B cell (primary cell): Measurements from ENCODE around the gene TSPAN9. TPM values are rescaled to one million over a fixed set of nuclear protein-coding genes. Genes with fewer than 3 reads are reported as not detected.

Source experiments
- ATAC-seq: fragments of 200-7000 bp; cut with Tn5 transposase; one replicate; pipeline ENCODE4 v1.10.0; 2021; ENCODE audit warnings: low read depth, mild to moderate bottlenecking, moderate number of reproducible peaks, moderate library complexity
- CTCF ChIA-PET: fragments of 350-600 bp; sonication (Branson Sonifier 250); formaldehyde crosslinking; loops from one replicate; lab custom pipeline; 2021; ENCODE audit warnings: antibody characterized with exemption, inconsistent platforms; lab: Charles Lee
- POLR2A ChIA-PET: fragments of 350-600 bp; sonication (Branson Sonifier 250); formaldehyde crosslinking; loops from one replicate; lab custom pipeline; 2021; ENCODE audit warnings: antibody characterized with exemption; lab: Charles Lee
- DNase-seq: peaks from one replicate; pipeline ENCODE4 v3.0.0; 2013
- H2AFZ ChIP-seq: 2 replicates; pipeline ENCODE4 v1.6.1; 2012; ENCODE audit warnings: mild to moderate bottlenecking, low read depth, low read length; ENCODE audit not compliant: insufficient read depth, poor library complexity, severe bottlenecking
- H3K27ac ChIP-seq, 2 donors: 1 replicate in 1 of 2; 2 replicates in 1 of 2; pipeline ENCODE4 v1.5.1; 2012 to 2013; ENCODE audit warnings: low read length in 2 of 2, mild to moderate bottlenecking in 2 of 2, moderate library complexity in 1 of 2
- H3K27me3 ChIP-seq, 4 experiments: fragments of 200-600 bp in 1 of 4; sonication (generic) in 1 of 4; replicated peaks in 1 of 4; 1 replicate in 2 of 4; 2 replicates in 2 of 4; pipeline versions ENCODE4 v1.6.1 to v1.7.0; 2013 to 2016; ENCODE audit warnings: low read length in 3 of 4, mild to moderate bottlenecking in 2 of 4, mixed read lengths in 1 of 4, moderate library complexity in 1 of 4; ENCODE audit not compliant: insufficient read depth in 4 of 4, control insufficient read depth in 3 of 4; ENCODE audit errors: control extremely low read depth in 1 of 4
- H3K36me3 ChIP-seq, 2 experiments: replicated peaks in 1 of 2; 1 replicate in 1 of 2; 2 replicates in 1 of 2; pipeline versions ENCODE4 v1.6.1 to v1.7.1; 2013; ENCODE audit warnings: low read length in 1 of 2; ENCODE audit not compliant: insufficient read depth in 2 of 2, control insufficient read depth in 1 of 2; ENCODE audit errors: control extremely low read depth in 1 of 2, extremely low read depth in 1 of 2
- H3K4me1 ChIP-seq, 2 donors: fragments of 200-600 bp in 1 of 2; sonication (generic) in 1 of 2; 1 replicate in 1 of 2; 2 replicates in 1 of 2; pipeline versions ENCODE4 v1.5.1 to v1.6.1; 2013 to 2017; ENCODE audit warnings: low read length in 2 of 2; ENCODE audit not compliant: control insufficient read depth in 2 of 2, insufficient read depth in 2 of 2
- H3K4me2 ChIP-seq: replicated peaks from 2 replicates; pipeline ENCODE3; 2012; ENCODE audit warnings: mild to moderate bottlenecking, low read depth, low read length; ENCODE audit not compliant: poor library complexity, severe bottlenecking
- H3K4me3 ChIP-seq, 5 experiments: fragments of 200-600 bp in 1 of 5; sonication (generic) in 1 of 5; 1 replicate in 3 of 5; 2 replicates in 2 of 5; pipeline versions ENCODE4 v1.5.1 to v1.7.0; 2011 to 2016; ENCODE audit warnings: low read length in 4 of 5, mild to moderate bottlenecking in 4 of 5, low read depth in 2 of 5, control low read depth in 1 of 5, moderate library complexity in 1 of 5; ENCODE audit not compliant: insufficient read depth in 1 of 5; ENCODE audit errors: control extremely low read depth in 1 of 5, extremely low read depth in 1 of 5
- H3K79me2 ChIP-seq: fragments of 200-600 bp; sonication (generic); one replicate; pipeline ENCODE4 v1.6.0; 2016; ENCODE audit warnings: low read length; ENCODE audit not compliant: control insufficient read depth, insufficient read depth
- H3K9ac ChIP-seq: fragments of 200-600 bp; sonication (generic); 2 replicates; pipeline ENCODE4 v1.6.1; 2017; ENCODE audit warnings: mild to moderate bottlenecking, low read length, moderate library complexity
- H3K9me3 ChIP-seq, 3 donors: one replicate each; pipeline versions ENCODE4 v1.6.1 to v1.7.1; 2013; ENCODE audit warnings: low read length in 2 of 3; ENCODE audit not compliant: control insufficient read depth in 2 of 3, insufficient read depth in 1 of 3; ENCODE audit errors: control extremely low read depth in 1 of 3
- H4K20me1 ChIP-seq: 2 replicates; pipeline ENCODE4 v1.6.0; 2012; ENCODE audit warnings: mild to moderate bottlenecking, low read length; ENCODE audit not compliant: insufficient read depth, control insufficient read depth, poor library complexity, severe bottlenecking
- H3K27ac Mint-ChIP-seq: one replicate; pipeline ENCODE4 v1.8.0; 2021; ENCODE audit warnings: mixed read lengths
- H3K27me3 Mint-ChIP-seq: one replicate; pipeline ENCODE4 v1.8.0; 2021; ENCODE audit warnings: mixed read lengths
- H3K4me1 Mint-ChIP-seq: one replicate; pipeline ENCODE4 v1.8.0; 2021; ENCODE audit warnings: mixed read lengths
- H3K4me3 Mint-ChIP-seq: one replicate; pipeline ENCODE4 v1.8.0; 2021; ENCODE audit warnings: mixed read lengths
- H3K9me3 Mint-ChIP-seq: one replicate; pipeline ENCODE4 v1.8.0; 2022; ENCODE audit warnings: mixed read lengths; ENCODE audit not compliant: insufficient read depth
- CTCF ChIP-seq: fragments of 200-600 bp; IDR thresholded peaks from one replicate; pipeline ENCODE4 v1.8.0; 2022; ENCODE audit warnings: antibody characterized with exemption, mild to moderate bottlenecking
- EZH2 ChIP-seq: IDR thresholded peaks from 2 replicates; pipeline ENCODE4 v1.6.1; 2012; ENCODE audit warnings: borderline replicate concordance, low read depth, mild to moderate bottlenecking, moderate library complexity, low read length; ENCODE audit not compliant: insufficient read depth, poor library complexity, severe bottlenecking
- WGBS: methylation state at CpG from one replicate; pipeline ENCODE4 v1.1.5; 2013; ENCODE audit warnings: missing lambda C conversion rate; ENCODE audit not compliant: insufficient coverage; 5-methylcytosine and 5-hydroxymethylcytosine counted together
- intact Hi-C: fragments of 100-400 bp; cut with micrococcal nuclease; formaldehyde crosslinking; loops from one replicate; pipeline ENCODE4 v1.10.0; 2022
- polyA plus RNA-seq: library from polyadenylated mRNA; depleted of rRNA; stranded (reverse); fragments of >200 nt; gene quantifications from 2 replicates; pipeline ENCODE4 v1.2.3, GENCODE V29; 2012
- total RNA-seq, 2 donors: library from RNA; stranded (reverse); fragments of 120-200 nt in 1 of 2; gene quantifications; 1 replicate in 1 of 2; 2 replicates in 1 of 2; pipeline versions ENCODE4 v1.2.3 to v1.2.4, GENCODE V29; 2013 to 2022

The TSPAN9 gene
- total and polyA plus RNA-seq, 2 donors (not counting 1 experiment from before 2014, with no cell fraction given) = 0.15 to 0.37 TPM

GRCh38 chr12:3144495-3144894, 67.3 kb downstream of the TSPAN9 start:
- Mint-ChIP-seq H3K4me3 (no peak overlapping the region), H3K9me3 (no peaks in the 10 kb centered on the region), H3K4me1 (no peaks in the 10 kb centered on the region), H3K27ac (no peak overlapping the region), H3K27me3 (peaks cover 31% of the 10 kb centered on the region)
- no peak overlapping the region for H3K4me2 ChIP-seq
- H3K36me3 ChIP-seq = no peaks in the 10 kb centered on the region
- no peaks in the 10 kb centered on the region for H3K79me2 ChIP-seq
- peaks cover 0 to 4% (median 0%) of the 10 kb centered on the region in 3 donors for H3K9me3 ChIP-seq
- ChIA-PET CTCF (interaction anchor here (1.0 kb wide), 2 partner anchors 9 to 131 kb away, joined by 3 read pairs; no protein-coding TSS in a partner anchor), POLR2A (no interaction called here)
- no peak overlapping the region for H3K27ac ChIP-seq
- H2AFZ ChIP-seq = no peak overlapping the region
- H4K20me1 ChIP-seq = no peaks in the 10 kb centered on the region
- H3K9ac ChIP-seq = no peak overlapping the region
- no peaks in the 10 kb centered on the region for H3K27me3 ChIP-seq
- intact Hi-C loops = no loop called here
- no peak for TF ChIP-seq EZH2
- TF ChIP-seq CTCF = no peak
- WGBS = 100% methylated on average over 1 of the region's 7 CpGs
- ATAC-seq (no peak), DNase-seq (no peak)
- H3K4me1 ChIP-seq = no peaks in the 10 kb centered on the region
- no peak overlapping the region for H3K4me3 ChIP-seq

- ChIA-PET POLR2A (no interaction called here), CTCF (interaction anchor here (1.0 kb wide), 2 partner anchors 10 to 130 kb away, joined by 3 read pairs; no protein-coding TSS in a partner anchor)
- DNase-seq (no peak), ATAC-seq (no peak)
- no peak for TF ChIP-seq EZH2
- no peak for TF ChIP-seq CTCF
- Histone ChIP-seq H4K20me1 (no peaks in the 10 kb centered on the region), H3K9me3 (peaks cover 0 to 4% (median 0%) of the 10 kb centered on the region in 3 donors), H3K36me3 (no peaks in the 10 kb centered on the region), H3K79me2 (no peaks in the 10 kb centered on the region), H3K9ac (no peak overlapping the region), H2AFZ (no peak overlapping the region), H3K27ac (no peak overlapping the region), H3K27me3 (no peaks in the 10 kb centered on the region), H3K4me3 (no peak overlapping the region), H3K4me2 (no peak overlapping the region), H3K4me1 (no peaks in the 10 kb centered on the region)
- no peak overlapping the region for H3K27ac Mint-ChIP-seq
- no peaks in the 10 kb centered on the region for H3K9me3 Mint-ChIP-seq
- H3K27me3 Mint-ChIP-seq = peaks cover 35% of the 10 kb centered on the region
- no peaks in the 10 kb centered on the region for H3K4me1 Mint-ChIP-seq
- no peak overlapping the region for H3K4me3 Mint-ChIP-seq
- 95% methylated on average over 12 of the region's 13 CpGs for WGBS
- intact Hi-C loops = no loop called here
Observed at GRCh38 chr12:3145033-3145432, 67.9 kb downstream of the TSPAN9 start.
